GM19455 (cell line): ENCODE measurements around the gene MSANTD3.

Experiments
- ATAC-seq: cut with Tn5 transposase; IDR thresholded peaks from one replicate; pipeline ENCODE4 v1.9.1; 2021; ENCODE audit not compliant: unreplicated experiment

MSANTD3 gene

DNA sequence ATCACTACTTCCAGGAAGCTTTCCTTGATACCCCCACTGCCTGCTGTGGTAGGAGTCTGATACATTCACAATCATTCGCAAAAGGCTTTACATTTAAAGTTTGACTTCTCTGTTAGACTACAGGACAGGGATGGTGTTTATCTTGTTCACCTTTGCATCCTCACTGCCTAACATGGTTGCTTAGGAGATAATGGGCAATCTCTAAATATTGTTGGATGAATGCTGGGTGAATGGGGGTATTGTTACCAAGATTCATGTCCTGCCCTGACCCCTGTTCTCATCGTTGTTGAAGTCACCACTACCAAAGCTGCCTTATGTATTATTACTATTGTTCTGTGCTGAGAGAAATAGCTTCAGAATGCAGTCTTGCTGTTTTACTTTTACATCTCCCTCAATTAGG is 38.3 kb downstream of the MSANTD3 start:
- no peak for ATAC-seq

DNA sequence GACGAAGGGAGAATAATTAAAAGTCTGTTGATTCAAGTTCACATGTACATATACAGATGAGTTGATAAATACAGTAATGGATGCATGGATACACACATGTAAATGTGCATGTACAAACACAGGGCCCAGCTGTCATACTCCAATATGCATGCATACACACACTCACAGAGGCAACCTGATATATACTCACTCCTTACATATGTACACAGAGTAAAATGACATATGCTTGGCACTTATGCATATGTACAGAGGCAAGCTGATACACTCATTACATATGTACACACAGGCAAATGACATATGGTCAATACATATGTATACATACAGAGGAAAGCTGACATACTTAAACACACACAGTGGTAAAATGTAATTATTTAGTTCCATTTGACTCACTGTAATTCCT is 38.8 kb downstream of the MSANTD3 start:
- ATAC-seq = no peak

GRCh38 chr9:100466171-100466828 is 39.4 kb downstream of the MSANTD3 start:
- no peak for ATAC-seq

GRCh38 chr9:100466829-100467221 is 39.9 kb downstream of the MSANTD3 start:
- ATAC-seq = no peak

GRCh38 chr9:100468041-100468440 is 41.1 kb downstream of the MSANTD3 start:
- no peak for ATAC-seq

GRCh38 chr9:100472268-100472667 is 45.3 kb downstream of the MSANTD3 start:
- ATAC-seq = no peak

- ATAC-seq = peak; percentile 48
Observed at GRCh38 chr9:100472788-100473275, 45.9 kb downstream of the MSANTD3 start, which contains the start of gene TMEFF1. TMEFF1 (plus strand) TSS chr9:100473149; CDS start chr9:100473545, 396 bp downstream.

DNA sequence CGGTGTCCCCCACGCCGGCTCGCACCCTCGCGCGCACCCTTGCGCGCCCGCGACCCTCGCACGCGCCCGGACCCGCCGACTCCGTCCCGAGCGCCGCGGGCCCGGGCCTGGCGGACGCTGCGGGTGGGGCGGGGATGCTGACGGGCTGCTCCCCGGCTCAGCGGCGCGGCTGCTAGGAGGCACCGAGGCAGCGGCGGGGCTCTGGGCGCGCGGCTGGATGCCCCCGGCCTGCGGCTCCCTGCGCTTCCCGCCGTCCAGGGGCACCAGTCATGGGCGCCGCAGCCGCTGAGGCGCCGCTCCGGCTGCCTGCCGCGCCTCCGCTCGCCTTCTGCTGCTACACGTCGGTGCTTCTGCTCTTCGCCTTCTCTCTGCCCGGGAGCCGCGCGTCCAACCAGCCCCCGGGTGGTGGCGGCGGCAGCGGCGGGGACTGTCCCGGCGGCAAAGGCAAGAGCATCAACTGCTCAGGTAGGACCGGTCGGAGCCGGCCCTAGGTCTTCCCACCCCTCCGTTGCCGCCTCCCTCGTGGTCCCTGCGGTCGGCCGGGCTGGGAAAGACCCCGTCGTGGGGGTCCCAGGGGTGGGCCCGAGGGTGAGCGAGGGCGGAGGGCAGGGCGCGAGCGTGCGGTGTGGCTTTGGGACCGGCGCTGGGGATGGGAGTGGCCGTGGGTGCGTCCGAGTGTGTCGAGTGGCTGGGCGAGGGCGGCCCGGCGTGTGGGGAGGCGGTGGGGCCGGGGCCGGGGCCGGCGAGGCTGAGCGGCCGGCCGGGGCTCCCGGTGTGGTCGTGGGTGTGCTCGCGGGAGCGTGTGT is 46.5 kb downstream of the MSANTD3 start:
- peak; percentile 74 for ATAC-seq

DNA sequence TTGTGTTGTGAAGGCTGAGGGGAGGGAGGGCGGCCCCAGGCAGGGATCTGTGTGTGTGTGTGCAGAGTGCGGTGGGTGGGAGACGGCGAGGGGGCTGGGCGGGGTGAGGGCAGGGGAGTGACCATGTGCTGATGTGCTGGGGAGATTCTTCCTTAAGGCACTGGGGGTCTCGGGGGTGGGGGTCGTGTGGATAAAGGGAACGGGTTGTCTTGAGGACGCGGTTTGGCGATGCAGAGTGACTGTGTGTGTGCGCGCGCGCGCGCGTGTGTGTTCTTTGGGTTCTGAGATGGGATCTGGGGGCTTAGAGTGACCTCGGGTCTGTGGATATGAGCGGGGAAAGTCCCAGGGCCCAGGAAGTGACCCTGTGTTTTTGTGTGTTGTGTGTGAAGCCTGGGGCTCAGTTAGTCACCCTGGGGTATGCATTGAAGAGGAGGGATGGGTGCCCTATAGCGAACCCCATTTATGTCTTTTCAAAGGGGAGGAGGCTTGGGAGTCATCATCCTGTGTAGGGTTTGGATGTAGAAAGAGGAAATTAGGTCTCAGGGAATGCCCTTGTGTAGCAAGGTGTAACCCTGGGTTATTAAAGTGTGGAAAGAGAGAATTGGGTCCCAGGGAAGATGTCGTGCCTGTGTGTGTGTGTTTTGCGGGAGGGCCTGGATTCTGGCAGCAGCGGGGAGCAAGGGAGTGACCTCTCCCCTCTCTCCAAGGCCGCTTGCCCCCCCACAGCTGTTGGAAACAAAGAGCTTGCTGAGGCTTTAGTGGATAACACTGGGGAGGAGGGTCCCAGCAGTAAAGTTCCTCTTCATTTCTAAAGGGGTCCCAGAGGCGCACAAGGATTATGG is 47.4 kb downstream of the MSANTD3 start:
- no peak for ATAC-seq

- no peak for ATAC-seq
Observed at GRCh38 chr9:100474924-100475276, 48.0 kb downstream of the MSANTD3 start.

GRCh38 chr9:100477241-100477640 is 50.3 kb downstream of the MSANTD3 start:
- ATAC-seq = no peak

- no peak for ATAC-seq
Observed at GRCh38 chr9:100478192-100478591, 51.2 kb downstream of the MSANTD3 start.

DNA sequence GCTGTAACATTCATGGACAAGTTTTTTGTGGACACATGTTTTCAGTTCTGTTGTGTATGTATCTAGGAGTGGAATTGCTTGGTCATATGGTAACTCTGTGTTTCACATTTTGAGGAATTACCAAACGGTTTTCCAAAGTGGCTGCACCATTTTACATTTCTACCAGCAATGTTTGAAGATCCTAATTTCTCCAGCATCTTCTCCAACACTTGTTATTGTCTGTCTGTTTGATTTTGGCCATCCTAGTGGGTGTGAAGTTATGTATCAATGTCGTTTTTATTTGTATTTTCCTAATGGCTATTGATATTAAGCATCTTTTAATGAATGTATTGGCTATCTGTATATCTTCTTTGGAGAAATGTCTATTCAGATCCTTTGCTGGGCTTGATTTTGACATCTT is 52.9 kb downstream of the MSANTD3 start:
- ATAC-seq = no peak

- ATAC-seq = no peak
Observed at GRCh38 chr9:100485196-100485595, 58.3 kb downstream of the MSANTD3 start.

- ATAC-seq = no peak
Observed at GRCh38 chr9:100486479-100487176, 59.7 kb downstream of the MSANTD3 start.

- no peak for ATAC-seq
Observed at GRCh38 chr9:100488177-100488576, 61.2 kb downstream of the MSANTD3 start.

GRCh38 chr9:100489836-100490235 is 62.9 kb downstream of the MSANTD3 start:
- no peak for ATAC-seq

DNA sequence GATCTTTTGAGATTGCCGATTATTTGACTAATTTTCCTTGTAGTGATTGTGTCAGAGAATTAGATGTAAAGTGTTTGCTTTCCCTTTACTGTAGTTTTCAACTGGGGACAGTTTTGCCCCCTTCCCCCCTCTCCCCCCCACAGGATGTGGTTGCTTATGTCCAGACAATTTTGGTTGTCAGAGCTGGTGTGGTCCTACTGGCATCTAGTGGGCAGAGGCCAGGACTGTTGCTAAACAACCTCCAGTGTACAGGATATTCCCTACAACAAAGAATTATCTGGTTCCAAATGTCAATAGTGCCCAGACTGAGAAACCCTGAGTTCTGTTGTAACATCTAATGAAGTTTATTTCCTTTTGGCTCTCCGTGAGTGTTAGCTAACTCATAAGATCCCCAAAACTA is 66.0 kb downstream of the MSANTD3 start:
- ATAC-seq = no peak

GRCh38 chr9:100498592-100498991 is 71.6 kb downstream of the MSANTD3 start:
- no peak for ATAC-seq

GRCh38 chr9:100499460-100499859 is 72.5 kb downstream of the MSANTD3 start:
- ATAC-seq = no peak

- no peak for ATAC-seq
Observed at GRCh38 chr9:100499866-100500265, 72.9 kb downstream of the MSANTD3 start.
